Endothelial cell (in vitro differentiated cells): Measurements from ENCODE around the gene RCOR1. TPM values are rescaled to one million over a fixed set of nuclear protein-coding genes. Genes with fewer than 3 reads are reported as not detected.

Experiments used
- DNase-seq: peaks from one replicate; pipeline ENCODE4 v3.0.0; 2021; ENCODE audit warnings: low spot score
- H3K27ac Mint-ChIP-seq: one replicate; pipeline ENCODE4 v1.8.0; 2021; ENCODE audit warnings: mixed read lengths, inconsistent platforms; ENCODE audit not compliant: unreplicated experiment
- H3K27me3 Mint-ChIP-seq: one replicate; pipeline ENCODE4 v1.8.0; 2021; ENCODE audit warnings: mild to moderate bottlenecking, moderate library complexity, mixed read lengths, inconsistent platforms; ENCODE audit not compliant: unreplicated experiment
- H3K36me3 Mint-ChIP-seq: one replicate; pipeline ENCODE4 v1.8.0; 2021; ENCODE audit warnings: mild to moderate bottlenecking, low read depth, mixed read lengths, inconsistent platforms; ENCODE audit not compliant: unreplicated experiment
- H3K4me1 Mint-ChIP-seq: one replicate; pipeline ENCODE4 v1.8.0; 2021; ENCODE audit warnings: mild to moderate bottlenecking, mixed read lengths, inconsistent platforms; ENCODE audit not compliant: unreplicated experiment
- H3K4me3 Mint-ChIP-seq: one replicate; pipeline ENCODE4 v1.8.0; 2021; ENCODE audit warnings: mild to moderate bottlenecking, mixed read lengths, inconsistent platforms; ENCODE audit not compliant: unreplicated experiment
- H3K9me3 Mint-ChIP-seq: one replicate; pipeline ENCODE4 v1.8.0; 2021; ENCODE audit warnings: mixed read lengths, inconsistent platforms; ENCODE audit not compliant: unreplicated experiment
- total RNA-seq: library from RNA; stranded (reverse); fragmentation: NEBNext Ultra II Directional; extraction: Animal tissue kit (Norgen Biotek cat#: 25700); gene quantifications from one replicate; pipeline ENCODE4 v1.2.1, GENCODE V29; 2021; ENCODE audit not compliant: unreplicated experiment
- TF ChIP-seq, protein P1 (sequence below): fragments of 200-600 bp; sonication (generic); IDR thresholded peaks from one replicate; pipeline ENCODE4 v1.5.0; 2021; ENCODE audit warnings: antibody characterized with exemption; ENCODE audit not compliant: unreplicated experiment

RCOR1 gene
- total RNA-seq, 1 donor from 2014 or later = 51.6 TPM

DNA sequence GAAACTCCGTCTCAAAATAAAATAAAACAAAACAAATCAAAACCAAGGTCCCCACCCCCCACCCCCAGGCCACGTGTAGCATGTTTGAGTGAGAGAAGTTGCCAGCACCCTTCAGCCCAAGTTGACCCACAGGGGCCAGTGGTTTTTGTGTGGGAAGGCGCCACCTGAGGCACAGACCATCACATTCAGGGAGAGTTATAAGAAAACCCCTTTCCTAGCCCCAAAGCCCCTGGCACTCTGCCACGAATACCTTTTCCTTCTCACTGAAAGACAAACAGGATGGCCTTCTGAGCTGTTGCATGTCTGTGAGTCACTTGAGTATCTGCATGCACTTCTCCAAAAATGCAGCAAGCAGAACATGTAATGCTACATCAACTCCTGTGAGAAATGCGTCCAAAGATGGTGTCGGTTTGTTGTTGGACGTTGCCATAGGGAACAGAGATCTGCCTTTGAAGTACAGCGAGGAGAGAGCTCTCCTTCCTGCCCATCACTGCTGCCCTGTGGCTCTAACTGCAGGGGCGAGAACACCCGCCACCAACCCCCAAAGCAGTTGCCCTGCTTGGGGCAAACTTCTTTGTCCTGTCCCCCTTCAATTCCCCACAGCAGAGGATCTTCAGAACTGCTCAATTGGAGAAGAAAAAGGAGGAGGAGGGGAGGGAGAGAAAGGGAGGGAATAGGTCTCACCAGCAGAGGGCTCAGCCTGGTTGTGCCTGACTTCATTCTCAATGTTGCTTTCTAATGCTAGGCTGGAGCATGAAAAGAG, 182.1 kb downstream of the RCOR1 start:
- Mint-ChIP-seq H3K27me3 (peaks cover 16% of the 10 kb centered on the region), H3K36me3 (peaks cover 5% of the 10 kb centered on the region), H3K4me1 (peaks cover 26% of the 10 kb centered on the region), H3K9me3 (no peaks in the 10 kb centered on the region), H3K27ac (peak overlapping the region; percentile 91), H3K4me3 (no peak overlapping the region)
- TF ChIP-seq, protein P1, sequence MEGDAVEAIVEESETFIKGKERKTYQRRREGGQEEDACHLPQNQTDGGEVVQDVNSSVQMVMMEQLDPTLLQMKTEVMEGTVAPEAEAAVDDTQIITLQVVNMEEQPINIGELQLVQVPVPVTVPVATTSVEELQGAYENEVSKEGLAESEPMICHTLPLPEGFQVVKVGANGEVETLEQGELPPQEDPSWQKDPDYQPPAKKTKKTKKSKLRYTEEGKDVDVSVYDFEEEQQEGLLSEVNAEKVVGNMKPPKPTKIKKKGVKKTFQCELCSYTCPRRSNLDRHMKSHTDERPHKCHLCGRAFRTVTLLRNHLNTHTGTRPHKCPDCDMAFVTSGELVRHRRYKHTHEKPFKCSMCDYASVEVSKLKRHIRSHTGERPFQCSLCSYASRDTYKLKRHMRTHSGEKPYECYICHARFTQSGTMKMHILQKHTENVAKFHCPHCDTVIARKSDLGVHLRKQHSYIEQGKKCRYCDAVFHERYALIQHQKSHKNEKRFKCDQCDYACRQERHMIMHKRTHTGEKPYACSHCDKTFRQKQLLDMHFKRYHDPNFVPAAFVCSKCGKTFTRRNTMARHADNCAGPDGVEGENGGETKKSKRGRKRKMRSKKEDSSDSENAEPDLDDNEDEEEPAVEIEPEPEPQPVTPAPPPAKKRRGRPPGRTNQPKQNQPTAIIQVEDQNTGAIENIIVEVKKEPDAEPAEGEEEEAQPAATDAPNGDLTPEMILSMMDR = peak; percentile 38
- peak; percentile 48 for DNase-seq

DNA sequence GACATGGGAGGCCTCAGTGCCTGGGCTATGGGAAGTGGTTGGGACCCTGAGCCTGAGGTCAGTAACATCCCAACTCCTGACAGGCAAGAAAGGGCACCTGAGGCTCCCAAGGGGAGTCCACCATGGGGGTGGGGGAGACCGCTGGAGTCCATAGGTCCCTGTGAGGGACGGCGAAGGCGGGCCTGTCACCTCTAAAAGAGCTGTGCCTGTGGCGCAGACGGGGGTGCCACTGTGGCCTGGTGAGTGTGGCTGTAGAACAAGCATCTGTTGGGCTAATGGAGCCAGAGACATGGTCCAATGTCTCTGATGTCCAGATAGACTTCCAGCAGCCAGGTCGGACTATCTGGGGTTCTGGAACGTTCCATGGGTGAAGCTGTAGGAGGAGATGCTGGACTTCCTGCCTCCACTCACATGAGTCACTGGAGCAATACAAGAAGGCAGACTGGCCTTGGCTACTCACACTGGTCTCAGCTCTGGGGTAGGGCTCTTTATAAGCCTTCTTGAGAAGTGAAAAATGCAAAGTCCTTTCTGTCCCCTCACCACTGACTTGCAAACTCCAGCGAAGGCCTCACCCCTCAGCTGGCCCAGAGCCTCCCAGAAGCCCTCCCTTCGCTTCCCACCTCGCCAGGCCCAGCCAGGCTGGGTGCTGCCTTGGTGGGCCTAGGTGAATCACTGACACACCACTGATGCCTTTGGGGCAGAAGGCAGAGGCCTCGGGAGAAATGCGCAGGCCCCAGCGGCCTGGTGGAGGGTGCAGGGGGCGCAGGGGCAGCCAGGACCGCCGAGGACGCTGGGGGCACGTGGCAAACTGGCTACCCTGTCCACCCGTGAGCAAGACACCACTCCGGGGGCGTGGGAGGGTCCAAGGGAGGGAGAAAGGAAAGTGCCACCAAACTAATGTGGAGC, 183.7 kb downstream of the RCOR1 start:
- Mint-ChIP-seq H3K27me3 (peaks cover 17% of the 10 kb centered on the region), H3K4me1 (peaks cover 26% of the 10 kb centered on the region), H3K9me3 (no peaks in the 10 kb centered on the region), H3K4me3 (peak overlapping the region; percentile 89), H3K27ac (peak overlapping the region; percentile 72), H3K36me3 (no peaks in the 10 kb centered on the region)
- TF ChIP-seq, protein P1 = no peak
- DNase-seq = no peak

DNA sequence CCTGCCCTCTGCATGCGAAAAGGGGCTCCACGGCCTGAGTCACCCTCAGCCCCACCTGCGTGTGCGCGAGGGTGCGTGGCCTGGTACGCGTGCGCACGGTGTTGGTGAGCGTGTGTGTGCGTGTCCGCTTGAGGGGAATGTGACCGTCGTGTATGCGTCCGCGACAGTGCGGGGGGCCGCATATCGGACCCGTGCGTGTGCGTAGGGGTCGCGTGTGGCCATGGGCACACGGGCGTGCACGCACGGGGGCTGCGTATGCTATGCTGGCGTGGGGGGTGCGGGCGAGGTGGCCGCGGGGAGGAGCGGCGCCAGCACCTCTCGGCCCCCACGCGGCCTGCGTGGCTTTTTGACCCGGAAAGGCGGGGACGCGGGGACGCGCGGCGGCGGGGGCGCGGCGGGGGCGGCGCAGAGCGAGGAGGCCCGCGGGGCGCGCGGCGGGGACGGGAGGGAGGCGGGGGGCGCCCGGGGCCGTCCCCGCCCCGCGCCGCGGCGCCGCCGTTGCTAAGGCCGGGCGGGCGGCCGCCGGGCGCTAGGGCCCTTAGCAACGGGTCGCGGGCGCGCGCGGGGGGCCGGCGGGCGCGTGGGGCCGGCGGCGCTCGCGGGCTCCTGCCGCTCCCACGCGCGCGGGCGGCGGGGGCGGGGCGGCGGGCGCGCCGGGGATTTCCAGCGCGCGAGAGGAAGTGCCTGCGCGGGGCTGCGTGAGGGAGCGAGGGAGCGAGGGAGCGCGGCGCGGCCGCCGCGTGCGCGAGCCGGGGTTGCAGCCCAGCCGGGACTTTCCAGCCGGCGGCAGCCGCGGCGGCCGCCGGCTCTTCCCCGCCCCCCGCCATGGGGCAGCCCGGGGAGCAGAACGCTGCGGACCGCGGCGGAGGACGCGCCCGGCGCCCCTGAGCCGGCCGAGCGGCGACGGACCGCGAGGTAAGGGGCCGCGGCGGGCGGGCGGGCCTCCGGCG, 184.6 kb downstream of the RCOR1 start, which contains the start of gene TRAF3:
TSS of gene TRAF3 (plus strand) at position 689 of the 950 bp plus-strand sequence. CDS start 92,753 bp downstream, outside the sequence.
- Mint-ChIP-seq H3K27me3 (peaks cover 17% of the 10 kb centered on the region), H3K9me3 (no peaks in the 10 kb centered on the region), H3K36me3 (no peaks in the 10 kb centered on the region), H3K27ac (peak within 1 kb of the TSS; percentile 72), H3K4me3 (peak within 1 kb of the TSS; percentile 89), H3K4me1 (peaks cover 22% of the 10 kb centered on the region)
- peak; percentile 60 for DNase-seq
- TF ChIP-seq, protein P1 = no peak

DNA sequence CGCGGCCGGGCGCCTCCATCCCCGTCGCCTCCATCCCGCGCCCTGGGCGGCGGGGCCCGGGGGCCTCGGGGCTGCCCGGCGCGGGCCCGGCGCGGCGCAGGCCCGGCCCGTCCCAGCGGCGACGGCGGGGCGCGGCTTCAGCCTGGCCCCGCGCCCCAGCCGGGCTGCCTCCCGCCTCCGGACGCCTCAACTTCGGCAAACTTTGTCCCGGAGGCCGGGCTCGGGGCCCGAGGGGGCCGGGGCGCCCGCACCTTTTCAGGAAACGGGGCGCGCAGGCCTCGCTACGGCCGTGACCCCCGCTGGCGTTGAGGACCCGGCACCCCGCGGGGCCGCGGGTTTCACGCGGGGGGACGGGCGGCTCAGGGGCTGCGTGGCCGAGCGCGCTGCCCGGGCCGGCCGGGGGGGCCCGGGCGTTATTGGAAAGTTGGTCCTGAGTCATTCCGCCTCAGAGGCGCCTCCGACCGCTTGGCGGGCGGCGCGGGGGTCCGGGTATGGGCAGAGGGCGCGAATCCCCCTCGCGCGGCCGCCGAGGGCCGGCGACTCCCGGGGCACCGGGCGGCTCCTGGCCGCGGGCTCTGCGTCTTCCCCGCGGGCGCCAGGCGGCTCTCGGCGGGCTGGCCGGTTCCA, 185.4 kb downstream of the RCOR1 start:
- Mint-ChIP-seq H3K9me3 (no peaks in the 10 kb centered on the region), H3K4me3 (peak overlapping the region; percentile 89), H3K27ac (no peak overlapping the region), H3K4me1 (peaks cover 21% of the 10 kb centered on the region), H3K27me3 (peaks cover 17% of the 10 kb centered on the region), H3K36me3 (no peaks in the 10 kb centered on the region)
- TF ChIP-seq, protein P1 = no peak
- peak; percentile 17 for DNase-seq
